Measurements from ENCODE around the gene PUS10.

PUS10 gene

DNA sequence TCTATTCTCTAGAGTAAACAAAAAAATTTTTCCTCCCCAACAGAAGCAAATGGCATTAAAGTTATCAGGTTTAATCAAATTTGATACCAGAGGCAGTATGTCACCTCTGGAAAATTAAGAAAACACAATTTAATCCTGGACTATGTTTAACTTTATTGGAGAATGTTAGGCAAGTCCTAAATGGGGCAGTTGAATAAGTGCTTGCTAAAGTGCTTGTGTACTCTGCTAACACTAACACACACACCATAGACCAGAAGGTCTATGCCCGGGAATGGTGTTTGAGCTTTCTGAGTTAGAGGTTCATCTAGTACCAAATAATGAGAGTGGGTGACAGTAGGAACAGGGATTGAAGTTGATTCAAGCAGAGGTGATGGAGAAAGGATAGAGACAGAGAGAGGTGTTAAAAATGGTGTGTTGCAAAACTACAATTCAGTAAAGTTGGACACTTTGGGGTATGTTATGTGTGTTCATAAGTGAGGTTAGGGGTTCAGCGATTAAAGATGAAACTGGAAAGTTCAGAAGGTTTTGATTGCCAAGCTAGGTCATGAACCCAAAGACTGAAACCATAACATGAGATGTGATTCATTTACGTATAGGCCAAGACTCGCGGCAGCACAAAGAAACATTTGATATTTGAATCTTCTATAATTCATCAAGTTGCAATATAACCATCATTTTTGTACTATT is 41.0 kb downstream of the PUS10 start:
- TF ChIP-seq, protein P1, sequence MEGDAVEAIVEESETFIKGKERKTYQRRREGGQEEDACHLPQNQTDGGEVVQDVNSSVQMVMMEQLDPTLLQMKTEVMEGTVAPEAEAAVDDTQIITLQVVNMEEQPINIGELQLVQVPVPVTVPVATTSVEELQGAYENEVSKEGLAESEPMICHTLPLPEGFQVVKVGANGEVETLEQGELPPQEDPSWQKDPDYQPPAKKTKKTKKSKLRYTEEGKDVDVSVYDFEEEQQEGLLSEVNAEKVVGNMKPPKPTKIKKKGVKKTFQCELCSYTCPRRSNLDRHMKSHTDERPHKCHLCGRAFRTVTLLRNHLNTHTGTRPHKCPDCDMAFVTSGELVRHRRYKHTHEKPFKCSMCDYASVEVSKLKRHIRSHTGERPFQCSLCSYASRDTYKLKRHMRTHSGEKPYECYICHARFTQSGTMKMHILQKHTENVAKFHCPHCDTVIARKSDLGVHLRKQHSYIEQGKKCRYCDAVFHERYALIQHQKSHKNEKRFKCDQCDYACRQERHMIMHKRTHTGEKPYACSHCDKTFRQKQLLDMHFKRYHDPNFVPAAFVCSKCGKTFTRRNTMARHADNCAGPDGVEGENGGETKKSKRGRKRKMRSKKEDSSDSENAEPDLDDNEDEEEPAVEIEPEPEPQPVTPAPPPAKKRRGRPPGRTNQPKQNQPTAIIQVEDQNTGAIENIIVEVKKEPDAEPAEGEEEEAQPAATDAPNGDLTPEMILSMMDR (conservative IDR thresholded peaks at IDR 0.05), result no peak
- H3K27ac ChIP-seq, result no peak overlapping the region

DNA sequence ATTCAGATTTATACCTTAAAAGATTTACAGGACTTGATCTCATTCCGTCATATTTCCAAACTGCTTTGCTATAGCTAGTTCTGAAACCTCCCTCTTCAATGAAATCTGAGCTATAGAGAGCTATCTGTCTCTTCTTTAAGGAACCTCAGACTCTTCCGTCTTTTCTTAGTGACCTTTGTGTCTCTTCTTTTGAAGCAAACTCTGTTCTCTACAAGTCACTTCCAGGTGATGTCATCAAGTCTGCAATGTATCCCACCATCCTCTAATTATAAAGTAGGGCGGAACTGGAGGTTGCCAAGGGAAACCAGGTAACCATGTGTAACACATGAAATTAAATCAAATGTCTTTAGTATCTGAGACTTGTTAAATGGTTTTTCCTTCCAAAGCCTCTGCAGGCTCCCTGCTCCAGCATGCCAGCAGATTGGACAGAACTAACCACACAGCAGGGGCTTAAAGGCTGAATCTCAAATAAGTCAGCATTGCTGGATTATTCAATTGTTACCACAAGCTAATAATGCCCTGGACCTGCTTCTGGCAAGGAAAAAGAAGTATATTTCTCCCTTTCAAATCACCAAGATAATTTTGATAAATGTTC is 41.7 kb downstream of the PUS10 start:
- TF ChIP-seq, protein P1 (conservative IDR thresholded peaks at IDR 0.05), result no peak
- no peak overlapping the region for H3K27ac ChIP-seq

DNA sequence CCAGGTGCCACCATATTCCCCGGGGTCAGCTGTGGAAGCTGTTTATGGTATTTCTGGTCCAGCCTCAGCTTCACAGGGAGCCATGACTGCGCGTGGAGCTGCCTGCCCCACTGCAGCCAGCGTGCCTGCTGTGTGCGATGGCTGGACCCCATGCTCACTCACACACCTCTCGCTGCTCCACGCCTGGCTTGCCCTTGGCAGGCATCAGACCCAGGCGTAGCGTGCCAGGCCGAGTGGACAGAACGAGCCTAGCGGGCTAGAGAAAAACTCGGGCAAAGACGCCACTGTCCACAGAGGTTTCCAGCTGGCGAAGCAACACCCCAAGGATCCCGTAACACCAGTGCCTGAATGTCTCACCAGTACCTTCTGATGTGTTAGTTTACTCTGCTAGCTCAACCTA is 43.4 kb downstream of the PUS10 start:
- no peak overlapping the region for H3K27ac ChIP-seq
- TF ChIP-seq, protein P1 (conservative IDR thresholded peaks at IDR 0.05), result no peak

DNA sequence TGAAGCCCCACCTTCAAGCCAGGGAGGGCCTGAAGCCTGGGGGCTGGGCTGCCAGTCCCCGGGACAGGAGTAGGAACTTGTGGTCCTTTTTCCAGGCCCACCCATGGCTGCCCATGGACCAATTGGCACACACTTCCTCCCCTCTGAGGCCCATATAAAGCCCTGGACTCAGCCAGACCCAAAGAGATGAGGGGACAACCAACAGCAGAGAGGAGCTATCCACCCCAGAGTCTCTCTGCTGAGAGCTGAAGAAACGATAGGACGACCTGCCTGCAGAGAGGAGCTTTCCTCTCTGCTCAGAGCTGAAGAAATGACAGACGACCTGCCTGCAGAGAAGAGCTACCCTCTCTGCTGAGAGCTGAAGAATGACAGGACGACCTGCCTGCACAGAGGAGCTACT is 44.4 kb downstream of the PUS10 start:
- TF ChIP-seq, protein P1 (conservative IDR thresholded peaks at IDR 0.05), result no peak
- no peak overlapping the region for H3K27ac ChIP-seq

DNA sequence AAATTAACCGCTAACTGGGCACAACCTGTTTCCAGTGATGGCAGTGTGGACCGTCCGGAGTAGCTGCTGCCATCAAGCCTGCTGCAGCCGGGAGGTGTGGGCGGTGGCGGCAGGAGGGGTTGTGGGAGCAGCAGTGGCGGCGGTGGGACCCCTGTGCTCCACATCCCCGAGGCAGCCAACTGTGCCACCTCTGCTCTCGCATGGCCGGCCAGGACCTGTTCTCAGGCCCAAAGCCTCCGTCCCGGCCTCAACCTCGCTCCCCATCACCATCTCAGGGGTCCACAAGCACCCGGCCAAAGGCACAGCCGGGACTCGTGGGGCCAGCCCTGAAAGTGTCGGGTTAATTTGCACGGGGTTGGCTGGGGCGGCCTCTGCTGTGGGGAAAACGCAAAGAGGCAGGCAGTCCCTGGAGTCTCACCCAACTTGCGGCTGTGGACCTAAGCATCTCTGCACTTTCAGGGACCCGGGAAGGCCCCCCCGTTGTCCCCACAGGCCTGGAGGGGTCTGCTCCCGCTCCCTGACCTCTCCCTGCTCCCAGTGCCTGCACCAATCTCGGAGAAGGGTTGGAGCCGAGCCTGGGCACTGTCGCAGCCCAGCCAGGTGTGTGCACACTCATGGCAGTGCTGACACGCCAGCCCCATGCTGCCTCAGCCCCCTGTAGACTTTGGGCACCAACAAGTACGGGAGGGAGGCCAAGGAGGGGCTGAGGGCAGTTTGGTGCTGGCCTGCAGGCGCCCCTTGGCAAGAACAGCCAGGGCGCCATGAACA is 45.0 kb downstream of the PUS10 start:
- no peak overlapping the region for H3K27ac ChIP-seq
- TF ChIP-seq, protein P1 (conservative IDR thresholded peaks at IDR 0.05), result no peak

DNA sequence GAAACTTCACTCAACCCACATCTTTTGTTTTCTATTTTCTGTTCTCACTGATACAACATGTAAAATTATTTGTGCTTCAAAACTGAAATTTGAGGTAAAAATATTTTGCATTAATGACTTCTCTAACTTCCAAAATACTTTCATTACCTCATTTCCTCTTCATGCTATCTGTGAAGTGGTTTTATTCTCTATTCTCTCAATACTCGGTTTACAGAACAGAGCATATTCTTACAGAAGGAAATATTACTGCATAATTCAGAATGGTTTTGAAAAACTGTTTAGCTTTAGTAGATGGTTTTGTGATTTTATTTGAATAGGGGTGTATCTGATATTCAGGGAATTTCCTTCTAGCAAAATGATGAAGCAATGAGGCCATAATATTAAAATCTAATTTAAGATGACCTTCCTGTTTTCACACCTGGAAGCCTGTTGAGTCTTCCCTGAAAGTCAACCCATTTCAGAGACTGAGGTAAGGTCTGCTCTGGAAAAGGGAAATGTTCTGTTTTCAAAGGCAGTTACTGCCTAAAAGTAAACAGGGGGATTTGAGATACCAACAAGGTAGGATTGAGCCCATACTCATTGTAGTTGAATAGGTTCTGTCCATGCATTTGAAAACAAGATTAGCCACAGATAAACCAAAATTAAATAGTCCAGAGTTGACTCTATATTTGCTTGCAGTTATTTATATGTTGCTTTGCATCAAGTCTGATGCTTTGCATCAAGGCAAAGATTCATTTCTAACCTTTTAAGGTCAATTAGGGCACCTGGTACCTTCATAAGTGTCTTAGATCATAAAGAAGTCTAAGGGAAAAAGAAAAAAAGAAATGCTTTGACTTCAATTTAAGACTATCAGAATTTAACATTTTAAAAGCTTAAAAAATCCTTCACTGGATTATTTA is 51.3 kb downstream of the PUS10 start:
- H3K27ac ChIP-seq, result no peak overlapping the region
- TF ChIP-seq, protein P1 (conservative IDR thresholded peaks at IDR 0.05), result no peak

DNA sequence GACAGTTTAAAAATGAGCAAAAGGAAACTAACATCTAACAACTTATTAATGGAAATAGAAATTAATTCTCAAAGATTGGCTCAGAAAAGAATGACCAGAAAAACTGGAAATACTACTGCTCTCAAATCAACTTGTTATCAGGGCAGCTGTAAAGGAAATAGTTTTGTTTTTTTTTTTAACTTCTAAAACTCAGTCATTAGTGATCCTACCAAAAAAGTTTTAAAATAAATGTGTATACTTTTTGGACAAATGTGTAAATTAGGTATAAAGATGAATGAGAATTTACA is 52.6 kb downstream of the PUS10 start:
- TF ChIP-seq, protein P1 (conservative IDR thresholded peaks at IDR 0.05), result no peak
- H3K27ac ChIP-seq, result 0 out of 2 replicates have a peak overlapping the region, but pooled peaks have one; percentile 4
